Measurements from ENCODE around the gene ULBP3. TPM values are rescaled to one million over a fixed set of nuclear protein-coding genes. Genes with fewer than 3 reads are reported as not detected.
A peak's percentile ranks its signal among the peaks of the same experiment; 100 is the strongest.

The ULBP3 gene
- 1 to 10 TPM in 1 of 2 experiments, under 1 TPM in 1; 0.68 to 1.1 TPM for total RNA-seq

DNA sequence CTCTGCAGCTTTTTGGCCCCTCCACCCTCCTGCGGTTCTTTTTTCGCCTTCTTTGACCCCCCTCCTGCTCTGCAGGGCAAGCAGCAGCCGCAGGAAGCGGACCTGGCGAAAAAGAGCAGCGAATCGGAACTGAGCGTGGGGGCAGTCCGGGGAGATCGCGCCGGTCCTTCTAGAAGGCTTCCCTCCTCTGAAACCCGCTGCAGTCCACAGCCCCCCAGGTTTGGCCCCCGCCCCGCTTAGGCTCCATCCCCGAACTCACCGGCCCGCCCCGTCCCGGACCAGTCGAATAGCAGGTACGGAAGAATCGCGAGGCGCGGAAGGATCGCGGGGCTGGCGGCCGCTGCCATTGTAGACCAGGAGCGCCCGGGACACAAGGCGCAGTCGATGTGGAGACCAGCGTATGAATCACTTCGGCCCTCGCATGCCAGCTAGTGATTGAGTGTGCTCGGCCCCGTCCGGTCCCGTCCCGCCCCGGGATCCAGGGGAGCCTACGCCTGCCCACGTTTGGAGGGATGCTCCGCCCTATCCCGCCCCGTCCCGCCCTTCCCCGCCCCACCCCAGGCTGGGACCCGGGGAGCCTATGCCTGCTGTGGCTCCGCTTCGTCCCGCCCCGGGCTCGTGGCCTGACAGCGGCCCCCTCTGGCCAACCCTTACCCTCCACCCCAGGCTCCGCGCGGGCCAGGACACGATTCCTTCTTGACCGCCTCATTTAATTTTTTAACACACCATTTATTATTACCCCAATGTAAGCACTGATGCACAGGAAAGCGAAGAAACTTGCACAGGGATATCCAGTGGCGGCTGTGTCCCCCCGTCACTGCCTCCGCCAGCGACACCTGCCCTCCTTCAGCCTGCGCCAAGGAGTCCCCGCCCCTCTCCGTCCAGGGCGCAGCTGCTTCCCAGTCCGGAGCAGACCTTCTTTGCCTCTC is at the start of gene ULBP3:
ULBP3 (minus strand) TSS at position 402 of the 929 bp plus-strand sequence; CDS start at position 347, 55 bp downstream.
- H3K4me1 Mint-ChIP-seq: peaks cover 7% of the 10 kb centered on the region
- H3K36me3 Mint-ChIP-seq: no peaks in the 10 kb centered on the region
- DNase-seq: peak; percentile 77
- no peaks in the 10 kb centered on the region for H3K9me3 Mint-ChIP-seq
- H3K4me3 Mint-ChIP-seq: peak within 1 kb of the TSS; percentile 80
- H3K27me3 Mint-ChIP-seq: peaks cover 18% of the 10 kb centered on the region
- peak within 1 kb of the TSS; percentile 57 for H3K27ac Mint-ChIP-seq

DNA sequence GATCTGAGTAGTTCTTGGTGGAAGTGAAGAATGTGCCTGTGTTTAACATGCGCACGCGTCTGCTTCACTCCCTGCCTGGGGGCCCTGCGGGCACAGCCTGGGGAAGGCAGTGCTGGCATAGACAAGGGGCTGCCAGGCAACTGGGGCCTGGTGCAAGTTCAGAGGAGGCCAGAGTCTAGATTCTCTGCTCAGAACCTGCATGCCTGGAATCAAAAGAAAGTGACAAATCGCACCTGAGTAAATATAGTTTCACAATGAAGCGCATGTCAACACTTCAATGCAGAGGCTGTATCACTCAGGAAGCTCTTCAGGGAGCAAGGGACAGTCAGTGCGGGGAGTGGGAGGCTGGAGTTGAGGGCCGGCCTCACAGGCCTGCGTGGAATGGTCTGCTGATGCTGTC is 49.7 kb upstream of the ULBP3 start:
- H3K27me3 Mint-ChIP-seq: peaks cover 13% of the 10 kb centered on the region
- no peak for DNase-seq
- H3K9me3 Mint-ChIP-seq: no peaks in the 10 kb centered on the region
- no peak overlapping the region for H3K27ac Mint-ChIP-seq
- no peak overlapping the region for H3K4me3 Mint-ChIP-seq
- no peaks in the 10 kb centered on the region for H3K36me3 Mint-ChIP-seq
- H3K4me1 Mint-ChIP-seq: peaks cover 8% of the 10 kb centered on the region

GRCh38 chr6:150118203-150118602 is 49.3 kb upstream of the ULBP3 start:
- peaks cover 10% of the 10 kb centered on the region for H3K27me3 Mint-ChIP-seq
- peaks cover 8% of the 10 kb centered on the region for H3K4me1 Mint-ChIP-seq
- H3K27ac Mint-ChIP-seq: no peak overlapping the region
- H3K36me3 Mint-ChIP-seq: no peaks in the 10 kb centered on the region
- H3K9me3 Mint-ChIP-seq: no peaks in the 10 kb centered on the region
- no peak overlapping the region for H3K4me3 Mint-ChIP-seq
- no peak for DNase-seq

DNA sequence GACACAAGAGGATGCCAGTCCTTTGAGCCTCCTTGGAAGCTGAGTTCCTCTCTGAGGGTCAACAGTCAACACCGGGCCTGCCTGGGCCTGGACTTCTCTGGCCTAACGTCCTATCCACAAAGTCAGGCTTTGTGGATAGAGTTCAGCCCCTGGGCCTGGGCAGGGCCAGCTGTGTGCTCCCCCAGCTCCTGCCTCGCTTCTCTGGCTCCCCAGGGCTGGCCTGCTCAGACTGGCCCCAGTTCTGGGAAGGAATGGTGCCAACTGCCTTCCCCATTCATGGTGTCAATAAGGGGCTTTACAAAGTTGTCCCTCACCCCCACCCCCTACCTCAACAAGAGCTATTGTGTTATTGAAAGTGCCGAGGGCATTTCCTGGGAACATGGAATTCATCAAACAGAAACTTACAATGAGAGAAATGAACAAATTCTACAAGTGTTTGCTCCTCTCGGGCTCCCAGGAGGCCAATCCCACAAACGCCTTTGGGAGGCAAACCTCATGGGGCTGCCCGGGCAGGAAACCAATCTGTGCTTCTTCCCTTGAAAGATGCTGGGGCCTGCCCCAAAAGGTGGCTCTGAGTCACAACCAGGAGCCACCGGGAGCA is 47.4 kb upstream of the ULBP3 start:
- Mint-ChIP-seq H3K36me3 (no peaks in the 10 kb centered on the region), H3K27ac (no peak overlapping the region), H3K4me3 (no peak overlapping the region), H3K27me3 (peaks cover 6% of the 10 kb centered on the region), H3K9me3 (no peaks in the 10 kb centered on the region), H3K4me1 (peaks cover 8% of the 10 kb centered on the region)
- no peak for DNase-seq

DNA sequence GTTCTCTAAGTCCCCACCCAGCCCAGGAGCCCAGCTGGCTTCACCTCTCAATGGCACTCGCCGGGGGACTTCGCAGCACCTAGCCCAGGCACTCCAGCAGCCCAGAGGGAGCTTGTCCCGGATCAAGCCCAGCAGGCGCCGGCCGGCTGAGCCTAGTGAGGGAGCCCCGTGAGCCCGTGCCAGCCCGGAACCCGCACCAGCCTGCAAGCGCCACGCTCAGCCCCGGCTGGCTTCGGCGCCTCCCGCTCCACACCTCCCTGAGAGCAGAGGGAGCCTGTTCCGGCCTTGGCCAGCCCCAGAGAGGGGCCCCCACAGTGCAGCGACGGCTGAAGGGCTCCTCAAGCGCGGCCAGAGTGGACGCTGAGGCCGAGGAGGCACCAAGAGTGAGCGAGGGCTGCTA is 46.8 kb upstream of the ULBP3 start:
- H3K4me1 Mint-ChIP-seq: peaks cover 8% of the 10 kb centered on the region
- no peak overlapping the region for H3K4me3 Mint-ChIP-seq
- DNase-seq: no peak
- peaks cover 8% of the 10 kb centered on the region for H3K27me3 Mint-ChIP-seq
- H3K27ac Mint-ChIP-seq: no peak overlapping the region
- no peaks in the 10 kb centered on the region for H3K9me3 Mint-ChIP-seq
- no peaks in the 10 kb centered on the region for H3K36me3 Mint-ChIP-seq

GRCh38 chr6:150112233-150112632 is 43.3 kb upstream of the ULBP3 start:
- no peak overlapping the region for H3K27ac Mint-ChIP-seq
- peaks cover 3% of the 10 kb centered on the region for H3K27me3 Mint-ChIP-seq
- H3K4me3 Mint-ChIP-seq: no peak overlapping the region
- DNase-seq: no peak
- H3K36me3 Mint-ChIP-seq: no peaks in the 10 kb centered on the region
- H3K4me1 Mint-ChIP-seq: no peaks in the 10 kb centered on the region
- H3K9me3 Mint-ChIP-seq: no peaks in the 10 kb centered on the region

DNA sequence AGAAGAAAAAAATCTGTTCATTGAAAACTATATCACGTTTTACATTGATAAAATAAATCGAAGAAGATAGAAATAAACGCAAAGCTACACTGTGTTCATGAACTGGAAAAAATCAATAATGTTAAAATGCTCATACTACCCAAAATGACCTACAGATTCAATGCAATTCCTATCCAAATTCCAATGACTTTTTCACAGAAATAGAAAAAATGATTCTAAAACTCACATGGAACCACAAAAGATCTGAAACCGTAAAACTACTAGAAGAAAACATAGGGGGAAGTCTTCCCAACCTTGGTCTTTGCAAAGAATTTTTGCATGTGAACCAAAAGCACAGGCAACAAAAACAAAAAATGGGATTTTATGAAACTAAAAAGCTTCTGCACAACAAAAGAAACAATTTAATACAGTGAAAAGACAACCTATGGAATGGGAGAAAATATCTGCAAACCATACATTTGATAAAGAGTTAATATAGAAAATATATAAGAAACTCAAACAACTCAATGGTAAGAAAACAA is 33.9 kb upstream of the ULBP3 start:
- H3K27ac Mint-ChIP-seq: no peak overlapping the region
- no peak for DNase-seq
- no peaks in the 10 kb centered on the region for H3K9me3 Mint-ChIP-seq
- H3K4me1 Mint-ChIP-seq: no peaks in the 10 kb centered on the region
- H3K4me3 Mint-ChIP-seq: no peak overlapping the region
- H3K36me3 Mint-ChIP-seq: no peaks in the 10 kb centered on the region
- H3K27me3 Mint-ChIP-seq: no peaks in the 10 kb centered on the region

- no peak for DNase-seq
- H3K36me3 Mint-ChIP-seq: no peaks in the 10 kb centered on the region
- H3K4me3 Mint-ChIP-seq: no peak overlapping the region
- no peaks in the 10 kb centered on the region for H3K4me1 Mint-ChIP-seq
- no peaks in the 10 kb centered on the region for H3K27me3 Mint-ChIP-seq
- no peak overlapping the region for H3K27ac Mint-ChIP-seq
- no peaks in the 10 kb centered on the region for H3K9me3 Mint-ChIP-seq
Observed at GRCh38 chr6:150100745-150101144, 31.8 kb upstream of the ULBP3 start.

GRCh38 chr6:150099953-150100352 is 31.0 kb upstream of the ULBP3 start:
- no peak for DNase-seq
- peaks cover 5% of the 10 kb centered on the region for H3K27me3 Mint-ChIP-seq
- H3K36me3 Mint-ChIP-seq: no peaks in the 10 kb centered on the region
- no peaks in the 10 kb centered on the region for H3K9me3 Mint-ChIP-seq
- H3K27ac Mint-ChIP-seq: no peak overlapping the region
- no peaks in the 10 kb centered on the region for H3K4me1 Mint-ChIP-seq
- no peak overlapping the region for H3K4me3 Mint-ChIP-seq

- Mint-ChIP-seq H3K27me3 (peaks cover 5% of the 10 kb centered on the region), H3K27ac (no peak overlapping the region), H3K9me3 (no peaks in the 10 kb centered on the region), H3K4me3 (no peak overlapping the region), H3K4me1 (no peaks in the 10 kb centered on the region), H3K36me3 (no peaks in the 10 kb centered on the region)
- no peak for DNase-seq
Observed at GRCh38 chr6:150099546-150099945, 30.6 kb upstream of the ULBP3 start.

- no peak overlapping the region for H3K27ac Mint-ChIP-seq
- no peak for DNase-seq
- H3K4me1 Mint-ChIP-seq: no peaks in the 10 kb centered on the region
- H3K4me3 Mint-ChIP-seq: no peak overlapping the region
- H3K9me3 Mint-ChIP-seq: no peaks in the 10 kb centered on the region
- H3K27me3 Mint-ChIP-seq: peaks cover 5% of the 10 kb centered on the region
- no peaks in the 10 kb centered on the region for H3K36me3 Mint-ChIP-seq
Observed at GRCh38 chr6:150098155-150098554, 29.2 kb upstream of the ULBP3 start.

DNA sequence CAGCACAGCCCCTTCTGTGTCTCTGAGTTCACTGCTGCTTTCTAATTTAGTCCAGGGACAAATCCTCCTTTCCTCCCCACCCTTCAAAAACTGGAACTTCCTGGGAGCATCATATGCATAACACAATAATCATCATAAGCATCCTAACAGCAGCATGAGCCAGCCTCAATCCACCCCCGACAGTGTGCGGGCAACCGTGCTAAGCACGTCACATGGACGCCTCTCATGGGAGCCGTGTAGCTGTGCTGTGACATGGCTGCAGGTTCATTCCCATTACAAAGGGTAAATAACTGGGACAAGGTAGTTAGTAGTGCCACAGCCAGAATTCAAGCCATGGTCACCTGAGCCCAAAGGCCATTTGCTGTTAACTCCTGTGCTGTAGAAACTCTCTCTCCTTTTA is 24.5 kb upstream of the ULBP3 start:
- Mint-ChIP-seq H3K27me3 (peaks cover 7% of the 10 kb centered on the region), H3K9me3 (no peaks in the 10 kb centered on the region), H3K36me3 (no peaks in the 10 kb centered on the region), H3K4me3 (no peak overlapping the region), H3K4me1 (no peaks in the 10 kb centered on the region), H3K27ac (no peak overlapping the region)
- no peak for DNase-seq

DNA sequence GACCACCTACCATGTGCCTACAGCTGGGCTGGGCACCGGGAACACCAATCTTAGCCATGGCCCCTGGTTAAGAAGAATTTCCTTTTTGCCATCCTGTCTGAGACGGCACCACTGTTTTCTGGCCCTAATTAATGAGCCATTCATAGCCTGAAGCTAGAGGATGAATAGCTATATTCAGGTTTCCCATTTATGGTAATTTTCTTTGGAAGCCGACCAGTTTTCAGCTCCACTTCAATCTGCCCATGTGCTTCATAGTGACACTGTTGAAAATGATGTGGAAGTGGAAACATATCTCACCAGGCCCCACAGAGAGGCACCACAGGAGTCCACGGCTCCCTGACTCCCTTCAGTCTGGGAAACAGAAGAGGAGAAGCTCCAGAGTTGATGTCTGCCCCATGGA is 22.6 kb upstream of the ULBP3 start:
- Mint-ChIP-seq H3K27ac (no peak overlapping the region), H3K9me3 (no peaks in the 10 kb centered on the region), H3K36me3 (no peaks in the 10 kb centered on the region)

DNA sequence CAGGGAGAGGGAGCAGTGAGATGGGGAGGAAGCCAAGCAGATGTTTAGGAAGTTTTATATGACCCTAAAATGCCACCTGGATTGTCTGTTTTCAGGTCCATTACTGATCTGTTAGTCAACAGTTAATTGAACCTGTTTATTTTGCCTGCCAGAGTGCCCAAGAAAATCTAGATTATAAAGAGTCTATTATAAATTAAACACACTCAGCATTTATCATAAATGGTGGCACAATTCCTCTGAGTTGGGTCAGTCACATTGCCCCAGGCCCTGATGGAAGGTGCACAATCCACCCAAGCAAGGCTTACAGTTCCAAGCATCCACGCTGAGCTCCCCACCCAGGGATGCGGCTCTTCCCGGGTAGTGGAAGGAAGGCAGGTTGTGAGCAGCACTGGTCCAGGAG is 21.4 kb upstream of the ULBP3 start:
- H3K36me3 Mint-ChIP-seq: no peaks in the 10 kb centered on the region
- H3K27ac Mint-ChIP-seq: no peak overlapping the region
- no peaks in the 10 kb centered on the region for H3K4me1 Mint-ChIP-seq
- no peak for DNase-seq
- H3K9me3 Mint-ChIP-seq: no peaks in the 10 kb centered on the region
- no peak overlapping the region for H3K4me3 Mint-ChIP-seq
- peaks cover 4% of the 10 kb centered on the region for H3K27me3 Mint-ChIP-seq

More for the DNA sequence above, 22.6 kb upstream of the ULBP3 start:
- DNase-seq: no peak
- no peak overlapping the region for H3K4me3 Mint-ChIP-seq
- H3K27me3 Mint-ChIP-seq: peaks cover 8% of the 10 kb centered on the region
- H3K4me1 Mint-ChIP-seq: no peaks in the 10 kb centered on the region

- H3K36me3 Mint-ChIP-seq: no peaks in the 10 kb centered on the region
- H3K27me3 Mint-ChIP-seq: peaks cover 3% of the 10 kb centered on the region
- no peak overlapping the region for H3K4me3 Mint-ChIP-seq
- no peaks in the 10 kb centered on the region for H3K4me1 Mint-ChIP-seq
- no peaks in the 10 kb centered on the region for H3K9me3 Mint-ChIP-seq
- no peak for DNase-seq
- no peak overlapping the region for H3K27ac Mint-ChIP-seq
Observed at GRCh38 chr6:150088481-150089154, 19.7 kb upstream of the ULBP3 start.

Measured in activated naive CD8-positive, alpha-beta T cell treated with anti-CD3 and anti-CD28 coated beads for 36 hours (primary cell).